Stomach (tissue), 19 donors: ENCODE measurements around the gene PLK2. TPM values are rescaled to one million over a fixed set of nuclear protein-coding genes. Genes with fewer than 3 reads are reported as not detected.

Experiments used
- DNase-seq, 2 donors: peaks; one replicate each; pipeline versions ENCODE4 v3.0.0 to v3.0.0-alpha.2; 2013 to 2019
- H3K27ac ChIP-seq, 5 donors: fragments of 200-600 bp in 4 of 5; sonication (generic) in 4 of 5; one replicate each; pipeline ENCODE4 v1.5.1; 2013 to 2019; ENCODE audit warnings: mild to moderate bottlenecking in 1 of 5, moderate library complexity in 1 of 5
- H3K27me3 ChIP-seq, 3 donors: fragments of 200-600 bp; sonication (generic); one replicate each; pipeline ENCODE4 v1.5.1; 2017 to 2019; ENCODE audit warnings: mixed run types in 1 of 3
- H3K36me3 ChIP-seq, 4 donors: fragments of 200-600 bp; sonication (generic); 1 replicate in 3 of 4; 2 replicates in 1 of 4; pipeline ENCODE4 v1.5.1; 2016 to 2019
- H3K4me1 ChIP-seq, 4 donors: fragments of 200-600 bp; sonication (generic); one replicate each; pipeline ENCODE4 v1.5.1; 2016 to 2019
- H3K4me3 ChIP-seq, 4 donors: fragments of 200-600 bp; sonication (generic) in 3 of 4; one replicate each; pipeline ENCODE4 v1.5.1; 2016 to 2019; ENCODE audit warnings: mild to moderate bottlenecking in 1 of 4
- H3K9me3 ChIP-seq, 4 donors: fragments of 200-600 bp; sonication (generic); one replicate each; pipeline ENCODE4 v1.5.1; 2016 to 2019
- EP300 ChIP-seq: sonication (generic); formaldehyde crosslinking; IDR thresholded peaks from one replicate; pipeline ENCODE4 v1.6.1; 2017; ENCODE audit warnings: antibody characterized with exemption
- POLR2A ChIP-seq, 4 donors: fragments of 450-650 bp; IDR thresholded peaks; one replicate each; pipeline ENCODE4 v1.6.1; 2016; ENCODE audit warnings: antibody characterized with exemption in 4 of 4, control low read depth in 2 of 4, mild to moderate bottlenecking in 1 of 4, moderate library complexity in 1 of 4
- POLR2AphosphoS5 ChIP-seq, 3 donors: sonication (generic); formaldehyde crosslinking; IDR thresholded peaks; one replicate each; pipeline ENCODE4 v1.6.1; 2016; ENCODE audit warnings: antibody characterized with exemption in 3 of 3
- WGBS, 5 donors: extraction: QIAGEN DNeasy Blood & Tissue Kit in 3 of 5; methylation state at CpG; one replicate each; pipeline versions ENCODE4 v1.1.5 to v1.1.7; 2013 to 2018; 5-methylcytosine and 5-hydroxymethylcytosine counted together
- intact Hi-C: fragments of 100-400 bp; cut with DNase I; formaldehyde crosslinking; loops from one replicate; pipeline ENCODE4 v1.15.1; 2023; ENCODE audit warnings: low total_unique reads
- long read RNA-seq, 10 donors: transcript quantifications; one replicate each; lab custom pipeline, GENCODE V29; 2026
- polyA plus RNA-seq, 3 donors: library from polyadenylated mRNA; stranded (reverse); fragments of 200-250 nt; gene quantifications; one replicate each; pipeline ENCODE4 v1.2.3, GENCODE V29; 2013
- total RNA-seq, 5 donors: library from RNA; depleted of rRNA; stranded (reverse); fragments of >200 nt; gene quantifications; one replicate each; pipeline versions ENCODE4 v1.1.0 to v1.2.3, GENCODE V29; 2014 to 2016
- TF ChIP-seq, protein P1 (sequence below), 7 experiments: fragments of 450-650 bp in 4 of 7; fragments of 200-600 bp in 3 of 7; sonication (generic) in 3 of 7; IDR thresholded peaks; one replicate each; pipeline ENCODE4 v1.5.1; 2016 to 2019; ENCODE audit warnings: antibody characterized with exemption in 7 of 7, control low read depth in 2 of 7, mild to moderate bottlenecking in 1 of 7
- donor health status: healthy with polysubstance abuse.
- donor health status: Bipolar disorder and iron deficiency.
- donor health status: healthy.

Gene PLK2
- total RNA-seq (100 to 1,000 TPM in 2 of 5 donors, 10 to 100 TPM in 2, 1 to 10 TPM in 1; 2.3 to 181 (median 19.4) TPM), polyA plus RNA-seq (10 to 100 TPM; 13.7 to 25.8 (median 14.5) TPM)
- long read RNA-seq, donor 1, partial matches to known transcripts = 0 of 2 reads
- long read RNA-seq, donor 1, other reads (novel, unspliced or antisense) = 0 of 2 reads
- long read RNA-seq, donor 2, partial matches to known transcripts = 0 of 3 reads
- long read RNA-seq, donor 2, other reads (novel, unspliced or antisense) = 0 of 3 reads
- long read RNA-seq, donor 3, partial matches to known transcripts = 0 of 6 reads
- long read RNA-seq, donor 3, other reads (novel, unspliced or antisense) = 0 of 6 reads
- long read RNA-seq, donor 4, partial matches to known transcripts = 0 of 1 reads
- long read RNA-seq, donor 4, other reads (novel, unspliced or antisense) = 0 of 1 reads
- long read RNA-seq, donor 5, transcript PLK2-201 (14 exons, 2,960 nt) = minor isoform, 6 of 33 reads
- long read RNA-seq, donor 5, transcript PLK2-206 (2 exons, 625 nt) = major isoform, 20 of 33 reads
- long read RNA-seq, donor 5, partial matches to known transcripts = 0 of 33 reads
- long read RNA-seq, donor 5, other reads (novel, unspliced or antisense) = 0 of 33 reads
- long read RNA-seq, donor 6, transcript PLK2-201 (14 exons, 2,960 nt) = major isoform, 12 of 23 reads
- long read RNA-seq, donor 6, partial matches to known transcripts = 5 of 23 reads
- long read RNA-seq, donor 6, other reads (novel, unspliced or antisense) = 0 of 23 reads
- long read RNA-seq, donor 7, transcript PLK2-206 (2 exons, 625 nt) = major isoform, 7 of 17 reads
- long read RNA-seq, donor 7, partial matches to known transcripts = 5 of 17 reads
- long read RNA-seq, donor 7, other reads (novel, unspliced or antisense) = 0 of 17 reads
- long read RNA-seq, donor 8, transcript PLK2-206 (2 exons, 625 nt) = major isoform, 6 of 12 reads
- long read RNA-seq, donor 8, partial matches to known transcripts = 0 of 12 reads
- long read RNA-seq, donor 8, other reads (novel, unspliced or antisense) = 0 of 12 reads
- long read RNA-seq, donor 9, transcript PLK2-206 (2 exons, 625 nt) = major isoform, 9 of 20 reads
- long read RNA-seq, donor 9, partial matches to known transcripts = 0 of 20 reads
- long read RNA-seq, donor 9, other reads (novel, unspliced or antisense) = 0 of 20 reads
- long read RNA-seq, donor 10, partial matches to known transcripts = 0 of 1 reads
- long read RNA-seq, donor 10, other reads (novel, unspliced or antisense) = 0 of 1 reads

DNA sequence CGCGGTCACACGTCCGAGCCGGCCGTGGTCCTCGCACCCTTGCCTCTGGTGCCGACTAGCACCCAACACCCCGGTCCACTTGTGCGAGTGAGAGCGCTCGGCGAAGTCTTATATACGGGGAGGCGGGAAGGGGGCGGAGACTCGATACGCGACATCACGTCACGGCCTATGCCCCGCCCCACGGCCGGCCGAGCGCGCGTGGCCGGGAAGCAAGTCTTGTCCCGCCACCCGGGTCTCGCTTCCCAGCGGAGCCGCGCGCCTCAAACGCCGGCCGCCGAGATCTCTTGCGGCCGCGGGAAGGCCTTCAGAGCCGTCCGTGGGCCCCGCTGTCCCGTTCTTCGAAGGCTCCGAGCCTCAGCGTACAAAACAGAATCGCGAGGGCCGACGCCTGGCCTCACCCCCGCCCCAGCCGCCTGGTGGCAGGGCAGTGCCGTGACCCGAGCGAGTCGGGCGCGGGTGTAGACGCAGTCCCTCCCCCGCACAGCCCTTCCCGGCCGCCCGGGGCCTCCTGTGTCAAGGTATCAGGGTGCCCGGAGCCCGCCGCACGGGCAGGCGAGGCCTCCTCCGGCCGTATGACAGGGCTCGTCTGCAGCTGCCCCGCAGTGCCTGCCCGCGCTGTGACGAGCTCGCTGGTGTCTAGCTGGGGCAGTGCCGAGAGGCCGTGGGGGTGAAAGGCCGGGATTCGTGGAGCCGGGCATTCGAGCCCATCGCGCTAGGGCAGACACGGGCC lies at the start of gene PLK2:
Gene PLK2, minus strand, starts transcription at position 85 of the 730 bp plus-strand sequence. CDS start 127 bp downstream, outside the sequence.
- H3K27me3 ChIP-seq = peaks cover 0 to 4% (median 0%) of the 10 kb centered on the region in 3 donors
- peaks cover 5 to 20% (median 13%) of the 10 kb centered on the region in 4 donors for H3K36me3 ChIP-seq
- peaks cover 5 to 56% (median 16%) of the 10 kb centered on the region in 4 donors for H3K4me1 ChIP-seq
- peak in 2 of 4 donors; percentile 95 to 96 for TF ChIP-seq POLR2A (IDR thresholded peaks at IDR 0.05)
- TF ChIP-seq POLR2AphosphoS5 (IDR thresholded peaks at IDR 0.05) = peak; percentile 100
- TF ChIP-seq EP300 = no peak
- TF ChIP-seq, protein P1, sequence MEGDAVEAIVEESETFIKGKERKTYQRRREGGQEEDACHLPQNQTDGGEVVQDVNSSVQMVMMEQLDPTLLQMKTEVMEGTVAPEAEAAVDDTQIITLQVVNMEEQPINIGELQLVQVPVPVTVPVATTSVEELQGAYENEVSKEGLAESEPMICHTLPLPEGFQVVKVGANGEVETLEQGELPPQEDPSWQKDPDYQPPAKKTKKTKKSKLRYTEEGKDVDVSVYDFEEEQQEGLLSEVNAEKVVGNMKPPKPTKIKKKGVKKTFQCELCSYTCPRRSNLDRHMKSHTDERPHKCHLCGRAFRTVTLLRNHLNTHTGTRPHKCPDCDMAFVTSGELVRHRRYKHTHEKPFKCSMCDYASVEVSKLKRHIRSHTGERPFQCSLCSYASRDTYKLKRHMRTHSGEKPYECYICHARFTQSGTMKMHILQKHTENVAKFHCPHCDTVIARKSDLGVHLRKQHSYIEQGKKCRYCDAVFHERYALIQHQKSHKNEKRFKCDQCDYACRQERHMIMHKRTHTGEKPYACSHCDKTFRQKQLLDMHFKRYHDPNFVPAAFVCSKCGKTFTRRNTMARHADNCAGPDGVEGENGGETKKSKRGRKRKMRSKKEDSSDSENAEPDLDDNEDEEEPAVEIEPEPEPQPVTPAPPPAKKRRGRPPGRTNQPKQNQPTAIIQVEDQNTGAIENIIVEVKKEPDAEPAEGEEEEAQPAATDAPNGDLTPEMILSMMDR (IDR thresholded peaks at IDR 0.05) = peak in 3 of 7 experiments; percentile 34 to 79 (median 40)
- peak within 1 kb of the TSS; percentile 93 to 99 (median 95) for H3K27ac ChIP-seq
- 0 to 1% (median 0%) methylated on average over 30 to 89 of the region's 89 CpGs for WGBS, 5 donors
- H3K9me3 ChIP-seq = no peaks in the 10 kb centered on the region
- DNase-seq = peak; percentile 96 to 97
- H3K4me3 ChIP-seq = peak within 1 kb of the TSS; percentile 64 to 85 (median 74)
- intact Hi-C loops = loop anchor here (5.0 to 10.0 kb wide), 3 partner anchors 678 to 1158 kb away; no protein-coding TSS in a partner anchor

DNA sequence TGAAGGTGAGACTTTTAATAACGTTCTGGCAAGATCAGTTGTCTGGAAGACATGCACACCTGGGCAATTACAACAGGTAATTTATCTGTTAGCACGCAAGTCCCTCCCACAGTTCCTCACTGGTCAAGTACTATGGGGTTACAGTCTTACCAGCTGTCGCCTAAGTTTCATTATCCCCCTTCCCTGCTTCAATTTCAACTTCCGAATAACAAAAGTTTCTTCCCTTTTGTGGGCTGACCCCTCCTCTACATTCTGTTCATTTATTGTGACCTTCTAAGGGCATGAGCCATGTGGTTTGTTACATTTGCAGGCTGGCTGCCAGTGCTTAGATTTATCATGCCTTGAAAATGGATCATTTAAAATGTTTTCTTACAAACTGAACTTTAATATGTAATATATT lies 47.8 kb upstream of the PLK2 start:
- H3K27me3 ChIP-seq = no peaks in the 10 kb centered on the region
- peaks cover 0 to 8% (median 0%) of the 10 kb centered on the region in 4 donors for H3K4me1 ChIP-seq
- intact Hi-C loops = loop anchor here (10.0 kb wide), 1 partner anchor 307 kb away; no protein-coding TSS in a partner anchor
- H3K36me3 ChIP-seq = no peaks in the 10 kb centered on the region
- H3K27ac ChIP-seq = no peak overlapping the region
- 62 to 76% (median 68%) methylated on average over 4 of the region's 4 CpGs for WGBS, 5 donors
- TF ChIP-seq, protein P1 (IDR thresholded peaks at IDR 0.05) = no peak
- TF ChIP-seq POLR2AphosphoS5 (IDR thresholded peaks at IDR 0.05) (no peak), EP300 (no peak)
- H3K9me3 ChIP-seq = peaks cover 0 to 3% (median 0%) of the 10 kb centered on the region in 4 donors
- DNase-seq = no peak
- H3K4me3 ChIP-seq = no peak overlapping the region

DNA sequence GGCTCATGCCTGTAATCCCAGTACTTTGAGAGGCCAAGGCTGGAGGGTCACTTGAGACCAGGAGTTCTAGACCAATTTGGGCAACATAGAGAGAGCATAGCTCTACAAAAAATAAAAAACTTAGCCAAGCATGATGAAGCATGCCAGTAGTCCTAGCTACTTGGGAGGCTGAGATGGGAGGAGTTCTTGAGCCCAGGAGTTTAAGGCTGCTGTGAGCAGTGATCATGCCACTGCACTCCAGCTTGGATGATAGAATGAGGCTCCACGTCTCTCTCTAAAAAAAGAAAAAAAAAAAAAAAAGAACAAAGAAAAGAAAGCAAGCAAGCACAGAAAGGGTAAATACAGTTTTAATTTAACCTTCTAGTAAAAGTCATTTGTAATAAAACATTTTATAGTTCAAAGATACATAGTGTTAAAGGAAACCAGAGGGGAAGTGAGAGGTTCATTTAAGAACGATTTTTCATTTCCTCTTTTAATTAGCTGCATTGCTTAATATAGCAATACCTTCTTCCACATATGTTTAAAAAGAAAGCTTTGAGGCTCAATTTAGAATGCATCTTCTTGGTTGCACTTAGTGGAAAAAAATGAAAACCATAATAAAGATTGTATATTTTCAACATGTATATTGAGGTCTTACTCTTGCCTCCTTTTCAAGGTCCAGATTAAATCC lies 46.2 kb upstream of the PLK2 start:
- no peaks in the 10 kb centered on the region for H3K36me3 ChIP-seq
- WGBS, 5 donors = 47 to 75% (median 61%) methylated on average over 2 of the region's 2 CpGs
- H3K27me3 ChIP-seq = no peaks in the 10 kb centered on the region
- H3K4me1 ChIP-seq = peaks cover 0 to 8% (median 0%) of the 10 kb centered on the region in 4 donors
- TF ChIP-seq POLR2AphosphoS5 (IDR thresholded peaks at IDR 0.05) (no peak), POLR2A (IDR thresholded peaks at IDR 0.05) (no peak)
- TF ChIP-seq, protein P1 (IDR thresholded peaks at IDR 0.05) = no peak
- DNase-seq = no peak
- intact Hi-C loops = loop anchor here (10.0 kb wide), 1 partner anchor 309 kb away; no protein-coding TSS in a partner anchor
- no peaks in the 10 kb centered on the region for H3K9me3 ChIP-seq
- no peak overlapping the region for H3K27ac ChIP-seq
- no peak overlapping the region for H3K4me3 ChIP-seq
